ENCODE measurements around the gene PARD6B. TPM values are rescaled to one million over a fixed set of nuclear protein-coding genes. Genes with fewer than 3 reads are reported as not detected.

The PARD6B gene
- polyA plus RNA-seq, 1 donor = 10.9 TPM

- Histone ChIP-seq H3K27me3 (ENCODE audit: control insufficient read depth, insufficient read depth, low read length) (peaks cover 3% of the 10 kb centered on the region), H3K36me3 (ENCODE audit: control insufficient read depth, insufficient read depth, low read length) (peaks cover 5% of the 10 kb centered on the region), H3K4me1 (ENCODE audit: control insufficient read depth, insufficient read depth, low read length) (peaks cover 50% of the 10 kb centered on the region), H3K9me3 (ENCODE audit: control insufficient read depth, low read depth, low read length) (no peaks in the 10 kb centered on the region), H3K4me3 (ENCODE audit: low read length) (peak overlapping the region; percentile 89), H3K27ac (ENCODE audit: low read length) (peak overlapping the region; percentile 88)
- DNase-seq = peak in 1 of 2 donors; percentile 58
- WGBS (ENCODE audit: insufficient coverage, low lambda C conversion rate) = no CpG with 5 or more reads among the region's 29 CpGs
Measured at GRCh38 chr20:50731930-50732690, 730 bp downstream of the PARD6B start.

DNA sequence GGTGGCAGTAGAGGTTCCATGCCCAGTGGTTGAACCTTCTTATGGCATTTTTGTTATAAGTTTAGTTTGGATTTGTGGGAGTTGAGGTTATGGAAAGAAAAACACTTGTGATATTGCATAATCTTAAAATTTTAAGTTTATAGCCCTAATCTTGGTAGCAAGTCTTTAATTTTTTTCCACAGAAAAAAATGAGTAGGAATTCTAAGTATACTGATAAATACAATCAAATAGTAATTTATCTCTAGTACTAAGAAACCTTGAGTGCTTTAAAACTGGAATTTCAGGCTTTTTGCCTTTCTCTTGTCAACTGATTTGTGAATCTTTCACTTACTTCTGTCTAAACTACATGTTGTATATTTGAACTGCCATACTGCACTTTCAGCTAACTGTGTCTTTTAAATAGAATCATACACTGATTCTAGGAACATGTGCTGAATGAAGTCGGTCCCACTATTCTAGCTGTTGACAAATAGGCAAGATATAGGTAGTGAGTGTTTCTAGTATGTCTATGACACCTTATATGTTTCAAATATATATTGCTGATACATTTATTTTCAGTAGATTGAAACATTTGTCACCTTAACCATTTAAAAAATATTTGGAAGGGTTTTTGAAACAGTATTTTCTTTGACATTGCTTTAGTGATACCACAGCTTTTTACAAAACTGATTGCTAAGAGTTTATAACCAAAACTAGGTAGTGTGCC lies 2.4 kb downstream of the PARD6B start:
- H3K27me3 ChIP-seq (ENCODE audit: control insufficient read depth, insufficient read depth, low read length) = peaks cover 3% of the 10 kb centered on the region
- peak overlapping the region; percentile 89 for H3K4me3 ChIP-seq (ENCODE audit: low read length)
- no CpG with 5 or more reads among the region's 1 CpG for WGBS (ENCODE audit: insufficient coverage, low lambda C conversion rate)
- H3K9me3 ChIP-seq (ENCODE audit: control insufficient read depth, low read depth, low read length) = no peaks in the 10 kb centered on the region
- peaks cover 37% of the 10 kb centered on the region for H3K4me1 ChIP-seq (ENCODE audit: control insufficient read depth, insufficient read depth, low read length)
- H3K27ac ChIP-seq (ENCODE audit: low read length) = peak overlapping the region; percentile 27
- peaks cover 7% of the 10 kb centered on the region for H3K36me3 ChIP-seq (ENCODE audit: control insufficient read depth, insufficient read depth, low read length)
- no peak for DNase-seq

GRCh38 chr20:50734730-50735679 lies 3.6 kb downstream of the PARD6B start:
- 29% methylated on average over 1 of the region's 9 CpGs for WGBS (ENCODE audit: insufficient coverage, low lambda C conversion rate)

DNA sequence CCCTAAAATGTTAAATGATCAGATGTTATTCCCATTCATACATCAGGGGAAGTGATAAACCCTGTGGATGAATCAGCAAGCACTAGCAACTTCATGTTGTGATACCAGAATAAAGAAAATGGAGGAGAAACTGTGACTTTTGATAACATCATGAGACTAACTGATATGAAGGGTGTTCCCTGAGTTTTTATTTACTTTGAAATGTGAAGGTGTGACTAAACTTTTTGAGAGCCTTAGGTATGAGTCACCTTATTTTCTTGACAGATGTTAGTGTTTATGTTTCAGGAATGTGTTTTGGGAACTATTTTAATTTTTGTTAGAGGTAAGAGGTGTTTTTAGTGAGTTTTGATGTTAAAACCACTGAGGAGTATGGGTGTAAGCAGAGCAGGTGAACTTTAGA lies 4.4 kb downstream of the PARD6B start:
- Histone ChIP-seq H3K9me3 (ENCODE audit: control insufficient read depth, low read depth, low read length) (no peaks in the 10 kb centered on the region), H3K4me1 (ENCODE audit: control insufficient read depth, insufficient read depth, low read length) (peaks cover 35% of the 10 kb centered on the region), H3K36me3 (ENCODE audit: control insufficient read depth, insufficient read depth, low read length) (peaks cover 7% of the 10 kb centered on the region), H3K27me3 (ENCODE audit: control insufficient read depth, insufficient read depth, low read length) (peaks cover 3% of the 10 kb centered on the region), H3K27ac (ENCODE audit: low read length) (peak overlapping the region; percentile 63), H3K4me3 (ENCODE audit: low read length) (no peak overlapping the region)
- no peak for DNase-seq

More at GRCh38 chr20:50734730-50735679, 3.6 kb downstream of the PARD6B start:
- H3K36me3 ChIP-seq (ENCODE audit: control insufficient read depth, insufficient read depth, low read length) = peaks cover 7% of the 10 kb centered on the region
- DNase-seq = peak in 1 of 2 donors; percentile 53
- no peak overlapping the region for H3K4me3 ChIP-seq (ENCODE audit: low read length)
- H3K4me1 ChIP-seq (ENCODE audit: control insufficient read depth, insufficient read depth, low read length) = peaks cover 37% of the 10 kb centered on the region
- H3K27me3 ChIP-seq (ENCODE audit: control insufficient read depth, insufficient read depth, low read length) = peaks cover 3% of the 10 kb centered on the region
- H3K27ac ChIP-seq (ENCODE audit: low read length) = peak overlapping the region; percentile 63
- no peaks in the 10 kb centered on the region for H3K9me3 ChIP-seq (ENCODE audit: control insufficient read depth, low read depth, low read length)

GRCh38 chr20:50737352-50737751 lies 6.0 kb downstream of the PARD6B start:
- WGBS (ENCODE audit: insufficient coverage, low lambda C conversion rate) = no CpG with 5 or more reads among the region's 4 CpGs
- no peak overlapping the region for H3K4me3 ChIP-seq (ENCODE audit: low read length)
- no peaks in the 10 kb centered on the region for H3K27me3 ChIP-seq (ENCODE audit: control insufficient read depth, insufficient read depth, low read length)
- peaks cover 10% of the 10 kb centered on the region for H3K36me3 ChIP-seq (ENCODE audit: control insufficient read depth, insufficient read depth, low read length)
- no peak overlapping the region for H3K27ac ChIP-seq (ENCODE audit: low read length)
- H3K4me1 ChIP-seq (ENCODE audit: control insufficient read depth, insufficient read depth, low read length) = peaks cover 35% of the 10 kb centered on the region
- no peaks in the 10 kb centered on the region for H3K9me3 ChIP-seq (ENCODE audit: control insufficient read depth, low read depth, low read length)
- no peak for DNase-seq

GRCh38 chr20:50743087-50743486 lies 11.7 kb downstream of the PARD6B start:
- Histone ChIP-seq H3K36me3 (ENCODE audit: control insufficient read depth, insufficient read depth, low read length) (peaks cover 5% of the 10 kb centered on the region), H3K4me1 (ENCODE audit: control insufficient read depth, insufficient read depth, low read length) (peaks cover 61% of the 10 kb centered on the region), H3K4me3 (ENCODE audit: low read length) (no peak overlapping the region), H3K9me3 (ENCODE audit: control insufficient read depth, low read depth, low read length) (no peaks in the 10 kb centered on the region), H3K27me3 (ENCODE audit: control insufficient read depth, insufficient read depth, low read length) (no peaks in the 10 kb centered on the region), H3K27ac (ENCODE audit: low read length) (no peak overlapping the region)
- 100% methylated on average over 1 of the region's 4 CpGs for WGBS (ENCODE audit: insufficient coverage, low lambda C conversion rate)
- DNase-seq = no peak

GRCh38 chr20:50744143-50744792 lies 12.9 kb downstream of the PARD6B start:
- Histone ChIP-seq H3K27ac (ENCODE audit: low read length) (peak overlapping the region; percentile 86), H3K27me3 (ENCODE audit: control insufficient read depth, insufficient read depth, low read length) (no peaks in the 10 kb centered on the region), H3K9me3 (ENCODE audit: control insufficient read depth, low read depth, low read length) (no peaks in the 10 kb centered on the region), H3K4me3 (ENCODE audit: low read length) (no peak overlapping the region), H3K36me3 (ENCODE audit: control insufficient read depth, insufficient read depth, low read length) (peaks cover 12% of the 10 kb centered on the region), H3K4me1 (ENCODE audit: control insufficient read depth, insufficient read depth, low read length) (peaks cover 63% of the 10 kb centered on the region)
- DNase-seq = peak; percentile 89 to 94
- WGBS (ENCODE audit: insufficient coverage, low lambda C conversion rate) = no CpG with 5 or more reads among the region's 15 CpGs

DNA sequence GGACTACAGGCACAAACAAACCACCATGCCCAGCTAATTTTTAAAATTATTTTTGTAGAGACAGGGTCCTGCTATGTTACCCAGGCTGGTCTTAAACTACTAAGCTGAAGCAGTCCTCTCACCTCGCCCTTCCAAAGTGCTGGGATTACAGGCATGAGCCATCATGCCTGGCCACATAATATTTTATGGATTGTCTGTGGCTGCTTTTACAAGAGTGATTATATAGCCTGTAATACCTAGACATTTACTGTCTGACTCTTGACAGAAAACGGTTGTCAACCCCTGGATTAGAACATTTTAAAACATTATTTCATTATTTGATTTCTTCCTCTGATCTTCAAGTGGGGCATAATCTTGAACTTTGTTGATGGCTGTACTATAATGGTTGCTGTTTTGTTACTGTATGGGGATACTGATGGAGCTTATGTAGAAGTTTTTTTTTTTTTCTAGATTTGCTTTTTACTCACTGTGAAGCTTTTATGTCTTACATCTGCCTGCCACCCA lies 14.3 kb downstream of the PARD6B start:
- Histone ChIP-seq H3K4me1 (ENCODE audit: control insufficient read depth, insufficient read depth, low read length) (peaks cover 53% of the 10 kb centered on the region), H3K27me3 (ENCODE audit: control insufficient read depth, insufficient read depth, low read length) (no peaks in the 10 kb centered on the region), H3K9me3 (ENCODE audit: control insufficient read depth, low read depth, low read length) (no peaks in the 10 kb centered on the region), H3K36me3 (ENCODE audit: control insufficient read depth, insufficient read depth, low read length) (peaks cover 21% of the 10 kb centered on the region), H3K4me3 (ENCODE audit: low read length) (no peak overlapping the region), H3K27ac (ENCODE audit: low read length) (peak overlapping the region; percentile 86)
- WGBS (ENCODE audit: insufficient coverage, low lambda C conversion rate) = no CpG with 5 or more reads among the region's 2 CpGs
- no peak for DNase-seq

DNA sequence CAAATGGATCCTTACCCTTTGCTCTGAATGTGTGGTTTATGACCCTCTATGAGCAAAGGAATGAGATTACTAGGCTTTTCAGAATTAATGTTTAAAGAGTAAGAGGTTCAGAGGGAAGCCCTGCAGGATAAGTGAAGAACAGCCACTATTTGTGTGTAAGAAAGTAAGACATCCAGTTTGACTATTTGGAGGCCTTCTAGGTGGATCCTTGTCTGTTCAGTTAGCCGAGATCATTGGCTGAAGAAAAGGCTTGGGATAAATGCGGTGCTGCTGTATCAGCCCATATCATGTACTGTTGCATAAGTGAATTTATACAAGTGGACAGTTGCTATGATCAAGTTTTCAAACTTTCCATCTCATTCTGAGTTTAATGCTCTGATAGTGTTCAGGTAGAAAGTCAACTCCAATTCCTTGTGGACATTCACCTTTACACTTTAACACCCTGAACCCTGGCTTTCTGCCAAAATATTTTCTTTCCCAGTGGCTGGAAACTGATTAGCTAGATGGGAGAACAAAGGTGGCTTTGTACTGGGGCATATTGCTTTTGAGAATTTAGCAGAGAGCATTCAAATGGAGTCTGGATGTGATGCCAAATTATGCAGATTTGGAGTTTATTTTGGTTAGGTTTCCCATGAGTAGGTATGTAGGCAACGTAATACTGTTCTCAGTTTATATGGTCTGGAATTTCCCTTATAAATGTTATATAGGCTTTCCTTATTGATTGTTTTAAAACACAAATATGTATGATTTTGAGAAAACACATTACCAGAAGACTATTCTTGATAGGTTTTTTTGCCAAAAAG lies 15.0 kb downstream of the PARD6B start:
- Histone ChIP-seq H3K9me3 (ENCODE audit: control insufficient read depth, low read depth, low read length) (no peaks in the 10 kb centered on the region), H3K4me3 (ENCODE audit: low read length) (no peak overlapping the region), H3K27me3 (ENCODE audit: control insufficient read depth, insufficient read depth, low read length) (no peaks in the 10 kb centered on the region), H3K27ac (ENCODE audit: low read length) (peak overlapping the region; percentile 86), H3K4me1 (ENCODE audit: control insufficient read depth, insufficient read depth, low read length) (peaks cover 51% of the 10 kb centered on the region), H3K36me3 (ENCODE audit: control insufficient read depth, insufficient read depth, low read length) (peaks cover 20% of the 10 kb centered on the region)
- WGBS (ENCODE audit: insufficient coverage, low lambda C conversion rate) = no CpG with 5 or more reads among the region's 3 CpGs
- DNase-seq = peak; percentile 66 to 91
